T47D (cell line): ENCODE measurements around the gene OR2G3.

Experiments
- DNase-seq, 2 experiments: peaks; one replicate each; pipeline versions ENCODE4 v3.0.0 to v3.0.0-alpha.2; 2011 to 2012; ENCODE audit warnings: low read depth in 1 of 2, low spot score in 1 of 2
- JUND ChIP-seq: IDR thresholded peaks from 2 replicates; pipeline ENCODE4 v1.6.1; 2012; ENCODE audit warnings: low read depth
- in situ Hi-C: cut with HindIII; loops from 2 replicates; pipeline ENCODE4 v1.10.0; 2016; ENCODE audit warnings: low sequenced_read_pairs, low pct_unique_long_range_greater_than_20kb

The OR2G3 gene

GRCh38 chr1:247639381-247639981 lies 34.1 kb downstream of the OR2G3 start:
- DNase-seq: peak; percentile 80 to 88
- in situ Hi-C loops: no loop called here
- no peak for TF ChIP-seq JUND

GRCh38 chr1:247642742-247643141 lies 37.4 kb downstream of the OR2G3 start:
- in situ Hi-C loops: no loop called here
- TF ChIP-seq JUND: no peak
- no peak for DNase-seq

- in situ Hi-C loops: no loop called here
- no peak for TF ChIP-seq JUND
- DNase-seq: no peak
Observed at GRCh38 chr1:247646867-247647266, 41.5 kb downstream of the OR2G3 start.

- in situ Hi-C loops: no loop called here
- DNase-seq: no peak
Observed at GRCh38 chr1:247647864-247648263, 42.5 kb downstream of the OR2G3 start.

GRCh38 chr1:247653040-247653439 lies 47.7 kb downstream of the OR2G3 start:
- TF ChIP-seq JUND: no peak
- no peak for DNase-seq
- in situ Hi-C loops: no loop called here

More at GRCh38 chr1:247647864-247648263, 42.5 kb downstream of the OR2G3 start:
- no peak for TF ChIP-seq JUND
